ENCODE measurements around the gene PANX1. TPM values are rescaled to one million over a fixed set of nuclear protein-coding genes. Genes with fewer than 3 reads are reported as not detected.

The PANX1 gene
- total RNA-seq, 1 donor from 2014 or later, result 58.0 TPM

DNA sequence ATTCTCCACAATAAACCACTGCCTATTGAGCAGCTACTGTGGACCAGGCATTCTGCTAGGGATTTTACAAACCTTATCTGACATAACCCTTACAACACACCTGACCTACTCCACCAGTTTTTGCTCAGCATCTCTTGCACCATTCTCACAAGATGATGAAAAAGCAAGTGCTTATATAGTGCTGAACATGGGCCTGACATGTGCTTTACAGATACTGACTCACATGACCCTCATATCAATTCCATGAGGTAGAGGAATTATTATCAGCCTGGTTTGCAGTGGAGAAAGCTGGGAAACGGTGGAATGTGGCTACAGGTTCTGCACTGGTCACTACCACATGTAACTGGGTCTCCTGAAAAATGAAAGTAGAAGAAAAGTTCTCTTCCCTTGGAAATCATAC lies 37.5 kb upstream of the PANX1 start:
- Mint-ChIP-seq H3K27ac (ENCODE audit: unreplicated experiment) (no peak overlapping the region), H3K9me3 (ENCODE audit: unreplicated experiment) (peaks cover 2% of the 10 kb centered on the region), H3K36me3 (ENCODE audit: unreplicated experiment) (no peaks in the 10 kb centered on the region), H3K4me3 (ENCODE audit: unreplicated experiment) (no peak overlapping the region), H3K4me1 (ENCODE audit: low read depth, unreplicated experiment) (no peaks in the 10 kb centered on the region), H3K27me3 (ENCODE audit: unreplicated experiment) (no peaks in the 10 kb centered on the region)
- no peak for DNase-seq
- TF ChIP-seq, protein P1, sequence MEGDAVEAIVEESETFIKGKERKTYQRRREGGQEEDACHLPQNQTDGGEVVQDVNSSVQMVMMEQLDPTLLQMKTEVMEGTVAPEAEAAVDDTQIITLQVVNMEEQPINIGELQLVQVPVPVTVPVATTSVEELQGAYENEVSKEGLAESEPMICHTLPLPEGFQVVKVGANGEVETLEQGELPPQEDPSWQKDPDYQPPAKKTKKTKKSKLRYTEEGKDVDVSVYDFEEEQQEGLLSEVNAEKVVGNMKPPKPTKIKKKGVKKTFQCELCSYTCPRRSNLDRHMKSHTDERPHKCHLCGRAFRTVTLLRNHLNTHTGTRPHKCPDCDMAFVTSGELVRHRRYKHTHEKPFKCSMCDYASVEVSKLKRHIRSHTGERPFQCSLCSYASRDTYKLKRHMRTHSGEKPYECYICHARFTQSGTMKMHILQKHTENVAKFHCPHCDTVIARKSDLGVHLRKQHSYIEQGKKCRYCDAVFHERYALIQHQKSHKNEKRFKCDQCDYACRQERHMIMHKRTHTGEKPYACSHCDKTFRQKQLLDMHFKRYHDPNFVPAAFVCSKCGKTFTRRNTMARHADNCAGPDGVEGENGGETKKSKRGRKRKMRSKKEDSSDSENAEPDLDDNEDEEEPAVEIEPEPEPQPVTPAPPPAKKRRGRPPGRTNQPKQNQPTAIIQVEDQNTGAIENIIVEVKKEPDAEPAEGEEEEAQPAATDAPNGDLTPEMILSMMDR (IDR thresholded peaks at IDR 0.05; ENCODE audit: partially characterized antibody, unreplicated experiment), result no peak

DNA sequence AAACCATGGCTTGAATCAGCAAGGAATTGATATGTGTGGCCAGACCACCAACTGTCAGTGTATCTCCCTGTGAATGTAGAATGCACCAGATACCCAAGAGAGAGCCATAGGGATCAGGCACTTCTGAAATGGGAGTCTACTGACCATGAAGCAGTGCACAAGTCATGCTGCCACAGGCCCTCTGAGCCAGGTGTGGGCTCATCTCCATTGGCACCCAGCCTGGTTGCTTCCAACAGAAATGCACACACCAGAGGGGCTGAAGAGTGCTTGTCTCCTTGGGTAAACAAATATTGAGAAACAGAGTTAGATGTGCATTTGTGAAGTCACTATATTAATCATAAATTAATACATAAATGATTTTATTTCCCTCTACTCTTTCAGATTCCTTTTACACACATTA lies 28.4 kb upstream of the PANX1 start:
- Mint-ChIP-seq H3K27ac (ENCODE audit: unreplicated experiment) (no peak overlapping the region), H3K27me3 (ENCODE audit: unreplicated experiment) (no peaks in the 10 kb centered on the region), H3K4me3 (ENCODE audit: unreplicated experiment) (no peak overlapping the region), H3K4me1 (ENCODE audit: low read depth, unreplicated experiment) (no peaks in the 10 kb centered on the region), H3K36me3 (ENCODE audit: unreplicated experiment) (no peaks in the 10 kb centered on the region), H3K9me3 (ENCODE audit: unreplicated experiment) (peaks cover 3% of the 10 kb centered on the region)
- no peak for DNase-seq
- TF ChIP-seq, protein P1 (IDR thresholded peaks at IDR 0.05; ENCODE audit: partially characterized antibody, unreplicated experiment), result no peak

DNA sequence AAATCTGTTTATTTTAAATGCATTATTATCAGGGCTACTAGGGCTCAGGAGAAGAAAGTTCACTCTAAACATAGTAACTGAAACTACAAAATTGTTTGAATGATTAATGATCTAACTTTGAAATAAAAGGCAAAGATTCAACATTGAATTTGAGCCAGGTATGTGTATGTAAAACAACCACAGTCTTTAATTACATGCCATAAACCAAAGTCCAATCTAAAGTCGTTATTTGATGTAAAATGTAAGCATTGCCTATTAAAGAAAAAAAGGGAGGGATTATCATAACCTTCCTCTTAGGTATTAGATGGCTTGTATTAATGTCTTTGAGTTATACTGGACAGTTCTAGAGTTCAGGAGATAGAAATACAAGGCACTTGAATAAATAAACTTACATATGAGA lies 25.2 kb upstream of the PANX1 start:
- H3K27ac Mint-ChIP-seq (ENCODE audit: unreplicated experiment), result no peak overlapping the region
- no peak overlapping the region for H3K4me3 Mint-ChIP-seq (ENCODE audit: unreplicated experiment)
- no peaks in the 10 kb centered on the region for H3K36me3 Mint-ChIP-seq (ENCODE audit: unreplicated experiment)
- no peaks in the 10 kb centered on the region for H3K27me3 Mint-ChIP-seq (ENCODE audit: unreplicated experiment)
- no peak for DNase-seq
- peaks cover 5% of the 10 kb centered on the region for H3K9me3 Mint-ChIP-seq (ENCODE audit: unreplicated experiment)
- H3K4me1 Mint-ChIP-seq (ENCODE audit: low read depth, unreplicated experiment), result no peaks in the 10 kb centered on the region
- TF ChIP-seq, protein P1 (IDR thresholded peaks at IDR 0.05; ENCODE audit: partially characterized antibody, unreplicated experiment), result no peak

DNA sequence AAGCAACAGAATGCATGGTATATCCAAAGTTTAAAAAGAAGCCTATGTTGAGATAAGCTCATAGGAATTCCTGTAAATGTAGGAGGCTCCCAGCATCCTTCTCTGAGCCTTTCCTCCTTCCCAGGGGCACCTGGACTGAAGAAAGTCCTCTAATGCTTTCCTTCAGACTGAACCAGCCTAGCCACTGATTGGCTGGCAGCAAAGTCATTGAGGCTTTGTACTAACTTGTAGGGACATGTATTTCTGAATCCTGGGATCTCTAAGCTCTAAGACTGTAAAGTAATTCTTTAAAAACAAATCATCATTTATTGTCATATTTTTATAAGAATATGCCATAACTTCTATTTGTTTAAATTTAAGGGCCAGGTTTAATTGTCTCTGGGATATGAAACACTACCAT lies 23.9 kb upstream of the PANX1 start:
- Mint-ChIP-seq H3K27me3 (ENCODE audit: unreplicated experiment) (no peaks in the 10 kb centered on the region), H3K9me3 (ENCODE audit: unreplicated experiment) (peaks cover 5% of the 10 kb centered on the region), H3K4me3 (ENCODE audit: unreplicated experiment) (no peak overlapping the region), H3K36me3 (ENCODE audit: unreplicated experiment) (no peaks in the 10 kb centered on the region), H3K4me1 (ENCODE audit: low read depth, unreplicated experiment) (no peaks in the 10 kb centered on the region), H3K27ac (ENCODE audit: unreplicated experiment) (no peak overlapping the region)
- TF ChIP-seq, protein P1 (IDR thresholded peaks at IDR 0.05; ENCODE audit: partially characterized antibody, unreplicated experiment), result no peak
- no peak for DNase-seq

DNA sequence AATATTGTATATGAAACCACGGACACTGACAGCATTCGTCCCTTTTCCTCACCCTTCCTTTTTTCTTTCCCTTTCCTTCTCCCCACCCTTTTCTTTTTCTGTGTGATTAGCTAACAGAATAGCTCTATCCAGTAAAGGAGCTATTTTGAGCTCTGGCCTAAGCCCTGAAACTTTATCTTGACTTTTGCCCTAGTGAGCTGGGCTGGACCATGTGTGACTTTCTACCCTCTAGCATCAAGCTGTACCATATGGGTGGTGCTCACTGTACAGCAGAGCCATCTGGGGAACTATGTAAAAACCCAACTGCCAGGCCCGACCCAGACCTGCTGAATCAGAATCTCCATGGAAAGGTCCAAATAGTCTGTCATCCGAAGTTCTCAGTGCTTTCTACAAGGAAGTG lies 21.9 kb upstream of the PANX1 start:
- Mint-ChIP-seq H3K4me3 (ENCODE audit: unreplicated experiment) (no peak overlapping the region), H3K4me1 (ENCODE audit: low read depth, unreplicated experiment) (peaks cover 10% of the 10 kb centered on the region), H3K9me3 (ENCODE audit: unreplicated experiment) (peaks cover 5% of the 10 kb centered on the region), H3K27ac (ENCODE audit: unreplicated experiment) (no peak overlapping the region), H3K36me3 (ENCODE audit: unreplicated experiment) (peaks cover 4% of the 10 kb centered on the region), H3K27me3 (ENCODE audit: unreplicated experiment) (peaks cover 3% of the 10 kb centered on the region)
- DNase-seq, result no peak
- TF ChIP-seq, protein P1 (IDR thresholded peaks at IDR 0.05; ENCODE audit: partially characterized antibody, unreplicated experiment), result no peak

Data from glutamatergic neuron (in vitro differentiated cells).